Smooth muscle cell of the brain vasculature (primary cell): ENCODE data around the gene PCDHA7.
"Not testable (repeated sequence)": the region's sequence is repeated elsewhere in the genome, so short reads cannot be mapped to it uniquely, and the experiment has no call there.

Source experiments
- DNase-seq: peaks from one replicate; pipeline ENCODE4 v3.0.0-alpha.2; 2012; ENCODE audit warnings: low read depth, low spot score

Gene PCDHA7

DNA sequence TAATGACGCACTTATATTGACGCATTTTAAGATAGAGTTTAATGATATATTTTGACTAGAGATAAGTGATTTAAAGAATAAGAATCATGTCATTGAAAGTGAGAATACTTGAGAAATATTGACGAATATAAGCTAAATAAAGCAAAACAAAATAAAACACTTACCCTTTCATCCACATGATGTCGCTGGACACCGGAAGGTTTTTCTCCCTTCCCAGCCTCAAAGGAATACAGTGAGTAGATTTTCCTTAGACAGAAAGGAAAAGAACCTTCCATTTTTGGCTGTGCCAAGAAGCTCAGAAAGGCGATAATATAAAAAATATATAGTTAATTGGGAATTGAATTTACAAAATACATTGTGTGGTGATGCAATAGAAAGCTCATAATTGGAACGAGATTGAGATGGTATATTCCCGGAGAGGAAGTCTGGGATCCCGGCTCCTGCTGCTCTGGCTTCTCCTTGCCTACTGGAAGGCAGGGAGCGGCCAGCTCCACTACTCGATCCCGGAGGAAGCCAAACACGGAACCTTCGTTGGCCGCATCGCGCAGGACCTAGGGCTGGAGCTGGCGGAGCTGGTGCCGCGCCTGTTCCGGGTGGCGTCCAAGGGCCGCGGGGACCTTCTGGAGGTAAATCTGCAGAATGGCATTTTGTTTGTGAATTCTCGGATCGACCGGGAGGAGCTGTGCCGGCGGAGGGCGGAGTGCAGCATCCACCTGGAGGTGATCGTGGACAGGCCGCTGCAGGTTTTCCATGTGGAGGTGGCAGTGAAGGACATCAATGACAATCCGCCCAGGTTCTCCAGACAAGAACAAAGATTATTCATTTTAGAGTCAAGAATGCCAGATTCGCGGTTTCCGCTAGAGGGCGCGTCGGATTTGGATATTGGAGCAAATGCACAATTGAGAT is 12.4 kb upstream of the PCDHA7 start, which contains the start of gene PCDHA5:
Gene PCDHA5, plus strand, starts transcription at position 239 of the 906 bp plus-strand sequence.
- DNase-seq: no peak

DNA sequence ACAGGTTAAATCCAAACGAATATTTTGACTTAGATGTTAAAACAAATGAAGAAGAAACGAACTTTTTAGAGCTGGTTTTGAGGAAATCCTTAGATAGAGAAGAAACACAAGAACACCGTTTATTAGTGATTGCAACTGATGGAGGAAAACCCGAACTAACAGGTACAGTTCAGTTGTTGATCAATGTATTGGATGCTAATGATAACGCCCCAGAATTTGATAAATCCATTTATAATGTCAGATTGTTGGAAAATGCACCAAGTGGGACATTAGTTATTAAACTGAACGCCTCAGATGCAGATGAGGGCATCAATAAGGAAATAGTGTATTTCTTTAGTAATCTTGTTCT is 11.8 kb upstream of the PCDHA7 start:
- no peak for DNase-seq

DNA sequence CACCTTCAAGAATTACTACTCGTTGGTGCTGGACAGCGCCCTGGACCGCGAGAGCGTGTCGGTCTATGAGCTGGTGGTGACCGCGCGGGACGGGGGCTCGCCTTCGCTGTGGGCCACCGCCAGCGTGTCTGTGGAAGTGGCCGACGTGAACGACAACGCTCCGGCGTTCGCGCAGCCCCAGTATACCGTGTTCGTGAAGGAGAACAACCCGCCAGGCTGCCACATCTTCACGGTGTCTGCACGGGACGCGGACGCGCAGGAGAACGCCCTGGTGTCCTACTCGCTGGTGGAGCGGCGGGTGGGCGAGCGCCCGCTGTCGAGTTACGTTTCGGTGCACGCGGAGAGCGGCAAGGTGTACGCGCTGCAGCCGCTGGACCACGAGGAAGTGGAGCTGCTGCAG is 11.1 kb upstream of the PCDHA7 start:
- not testable (repeated sequence) for DNase-seq

DNA sequence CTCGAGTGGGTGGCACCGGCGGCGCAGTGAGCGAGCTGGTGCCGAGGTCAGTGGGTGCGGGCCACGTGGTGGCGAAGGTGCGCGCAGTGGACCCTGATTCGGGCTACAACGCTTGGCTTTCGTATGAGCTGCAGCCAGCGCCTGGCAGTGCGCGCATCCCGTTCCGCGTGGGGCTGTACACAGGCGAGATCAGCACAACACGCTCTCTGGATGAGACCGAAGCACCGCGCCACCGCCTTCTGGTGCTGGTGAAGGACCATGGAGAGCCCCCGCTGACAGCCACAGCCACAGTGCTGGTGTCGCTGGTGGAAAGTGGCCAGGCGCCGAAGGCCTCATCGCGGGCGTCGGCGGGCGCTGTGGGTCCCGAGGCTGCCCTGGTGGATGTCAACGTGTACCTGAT is 10.6 kb upstream of the PCDHA7 start:
- no peak for DNase-seq

DNA sequence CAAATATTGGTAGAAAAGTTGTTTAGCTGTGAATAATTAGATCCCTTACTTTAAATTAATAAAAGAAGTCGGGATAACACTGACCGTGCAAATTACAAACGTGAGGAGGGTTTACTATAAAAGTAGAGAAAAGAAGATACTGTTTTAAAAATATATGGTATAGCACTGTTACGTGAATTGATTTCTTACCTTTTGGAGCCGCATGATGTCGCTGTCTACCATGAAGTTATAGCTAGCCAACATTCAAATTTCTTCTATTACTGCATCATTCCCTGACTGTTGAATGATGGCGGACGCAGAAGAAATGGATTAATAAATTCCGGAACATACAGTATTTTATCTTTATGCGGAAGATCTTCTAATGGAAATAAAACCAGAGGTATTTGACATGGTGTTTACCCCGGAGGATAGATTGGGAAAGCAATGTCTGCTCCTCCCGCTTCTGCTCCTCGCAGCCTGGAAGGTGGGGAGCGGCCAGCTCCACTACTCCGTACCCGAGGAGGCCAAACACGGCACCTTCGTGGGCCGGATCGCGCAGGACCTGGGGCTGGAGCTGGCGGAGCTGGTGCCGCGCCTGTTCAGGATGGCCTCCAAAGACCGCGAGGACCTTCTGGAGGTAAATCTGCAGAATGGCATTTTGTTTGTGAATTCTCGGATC is 6.2 kb upstream of the PCDHA7 start, which contains the start of gene PCDHA6:
Gene PCDHA6, plus strand, starts transcription at position 257 of the 658 bp plus-strand sequence. Its CDS starts 132 bp downstream, at position 389.
- DNase-seq: no peak

DNA sequence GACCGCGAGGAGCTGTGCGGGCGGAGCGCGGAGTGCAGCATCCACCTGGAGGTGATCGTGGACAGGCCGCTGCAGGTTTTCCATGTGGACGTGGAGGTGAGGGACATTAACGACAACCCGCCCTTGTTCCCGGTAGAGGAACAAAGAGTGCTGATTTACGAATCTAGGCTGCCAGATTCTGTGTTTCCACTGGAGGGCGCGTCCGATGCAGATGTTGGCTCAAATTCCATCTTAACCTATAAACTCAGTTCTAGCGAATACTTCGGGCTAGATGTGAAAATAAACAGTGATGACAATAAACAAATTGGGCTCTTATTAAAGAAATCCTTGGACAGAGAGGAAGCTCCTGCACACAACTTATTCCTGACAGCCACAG is 5.7 kb upstream of the PCDHA7 start:
- no peak for DNase-seq

DNA sequence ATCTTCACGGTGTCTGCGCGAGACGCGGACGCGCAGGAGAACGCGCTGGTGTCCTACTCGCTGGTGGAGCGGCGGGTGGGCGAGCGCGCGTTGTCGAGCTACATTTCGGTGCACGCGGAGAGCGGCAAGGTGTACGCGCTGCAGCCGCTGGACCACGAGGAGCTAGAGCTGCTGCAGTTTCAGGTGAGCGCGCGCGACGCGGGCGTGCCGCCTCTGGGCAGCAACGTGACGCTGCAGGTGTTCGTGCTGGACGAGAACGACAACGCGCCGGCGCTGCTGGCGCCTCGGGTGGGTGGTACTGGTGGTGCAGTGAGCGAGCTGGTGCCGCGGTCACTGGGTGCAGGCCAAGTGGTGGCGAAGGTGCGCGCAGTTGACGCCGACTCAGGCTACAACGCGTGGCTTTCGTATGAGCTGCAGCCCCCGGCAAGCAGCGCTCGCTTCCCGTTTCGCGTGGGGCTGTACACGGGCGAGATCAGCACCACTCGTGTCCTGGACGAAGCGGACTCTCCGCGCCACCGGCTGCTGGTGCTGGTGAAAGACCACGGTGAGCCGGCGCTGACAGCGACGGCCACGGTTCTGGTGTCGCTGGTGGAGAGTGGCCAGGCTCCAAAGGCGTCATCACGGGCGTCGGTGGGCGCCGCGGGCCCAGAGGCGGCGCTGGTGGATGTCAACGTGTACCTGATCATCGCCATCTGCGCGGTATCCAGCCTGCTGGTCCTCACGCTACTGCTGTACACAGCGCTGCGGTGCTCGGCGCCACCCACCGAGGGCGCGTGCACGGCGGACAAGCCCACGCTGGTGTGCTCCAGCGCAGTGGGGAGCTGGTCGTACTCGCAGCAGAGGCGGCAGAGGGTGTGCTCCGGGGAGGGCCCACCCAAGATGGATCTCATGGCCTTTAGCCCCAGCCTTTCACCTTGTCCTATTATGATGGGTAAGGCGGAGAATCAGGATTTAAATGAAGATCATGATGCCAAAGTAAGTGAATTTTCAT is 4.3 kb upstream of the PCDHA7 start:
- not testable (repeated sequence) for DNase-seq

DNA sequence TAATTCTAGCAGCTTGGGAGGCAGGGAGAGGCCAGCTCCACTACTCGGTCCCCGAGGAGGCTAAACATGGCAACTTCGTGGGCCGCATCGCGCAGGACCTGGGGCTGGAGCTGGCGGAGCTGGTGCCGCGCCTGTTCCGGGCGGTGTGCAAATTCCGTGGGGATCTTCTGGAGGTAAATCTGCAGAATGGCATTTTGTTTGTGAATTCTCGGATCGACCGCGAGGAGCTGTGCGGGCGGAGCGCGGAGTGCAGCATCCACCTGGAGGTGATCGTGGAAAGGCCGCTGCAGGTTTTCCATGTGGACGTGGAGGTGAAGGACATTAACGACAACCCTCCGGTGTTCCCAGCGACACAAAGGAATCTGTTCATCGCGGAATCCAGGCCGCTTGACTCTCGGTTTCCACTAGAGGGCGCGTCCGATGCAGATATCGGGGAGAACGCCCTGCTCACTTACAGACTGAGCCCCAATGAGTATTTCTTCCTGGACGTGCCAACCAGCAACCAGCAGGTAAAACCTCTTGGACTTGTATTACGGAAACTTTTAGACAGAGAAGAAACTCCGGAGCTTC is 455 bp downstream of the PCDHA7 start:
- not testable (repeated sequence) for DNase-seq

DNA sequence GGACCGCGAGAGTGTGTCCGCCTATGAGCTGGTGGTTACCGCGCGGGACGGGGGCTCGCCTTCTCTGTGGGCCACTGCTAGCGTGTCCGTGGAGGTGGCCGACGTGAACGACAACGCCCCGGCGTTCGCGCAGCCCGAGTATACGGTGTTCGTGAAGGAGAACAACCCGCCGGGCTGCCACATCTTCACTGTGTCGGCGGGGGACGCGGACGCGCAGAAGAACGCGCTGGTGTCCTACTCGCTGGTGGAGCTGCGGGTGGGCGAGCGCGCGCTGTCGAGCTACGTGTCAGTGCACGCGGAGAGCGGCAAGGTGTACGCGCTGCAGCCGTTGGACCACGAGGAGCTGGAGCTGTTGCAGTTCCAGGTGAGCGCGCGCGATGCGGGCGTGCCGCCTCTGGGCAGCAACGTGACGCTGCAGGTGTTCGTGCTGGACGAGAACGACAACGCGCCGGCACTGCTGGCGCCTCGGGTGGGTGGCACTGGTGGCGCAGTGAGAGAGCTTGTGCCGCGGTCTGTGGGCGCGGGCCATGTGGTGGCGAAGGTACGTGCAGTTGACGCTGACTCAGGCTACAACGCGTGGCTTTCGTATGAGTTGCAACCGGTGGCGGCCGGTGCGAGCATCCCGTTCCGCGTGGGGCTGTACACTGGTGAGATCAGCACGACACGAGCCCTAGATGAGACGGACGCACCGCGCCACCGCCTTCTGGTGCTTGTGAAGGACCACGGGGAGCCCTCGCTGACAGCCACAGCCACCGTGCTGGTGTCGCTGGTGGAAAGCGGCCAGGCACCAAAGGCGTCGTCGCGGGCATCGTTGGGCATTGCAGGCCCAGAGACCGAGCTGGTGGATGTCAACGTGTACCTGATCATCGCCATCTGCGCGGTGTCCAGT is 1.8 kb downstream of the PCDHA7 start:
- DNase-seq: no peak

DNA sequence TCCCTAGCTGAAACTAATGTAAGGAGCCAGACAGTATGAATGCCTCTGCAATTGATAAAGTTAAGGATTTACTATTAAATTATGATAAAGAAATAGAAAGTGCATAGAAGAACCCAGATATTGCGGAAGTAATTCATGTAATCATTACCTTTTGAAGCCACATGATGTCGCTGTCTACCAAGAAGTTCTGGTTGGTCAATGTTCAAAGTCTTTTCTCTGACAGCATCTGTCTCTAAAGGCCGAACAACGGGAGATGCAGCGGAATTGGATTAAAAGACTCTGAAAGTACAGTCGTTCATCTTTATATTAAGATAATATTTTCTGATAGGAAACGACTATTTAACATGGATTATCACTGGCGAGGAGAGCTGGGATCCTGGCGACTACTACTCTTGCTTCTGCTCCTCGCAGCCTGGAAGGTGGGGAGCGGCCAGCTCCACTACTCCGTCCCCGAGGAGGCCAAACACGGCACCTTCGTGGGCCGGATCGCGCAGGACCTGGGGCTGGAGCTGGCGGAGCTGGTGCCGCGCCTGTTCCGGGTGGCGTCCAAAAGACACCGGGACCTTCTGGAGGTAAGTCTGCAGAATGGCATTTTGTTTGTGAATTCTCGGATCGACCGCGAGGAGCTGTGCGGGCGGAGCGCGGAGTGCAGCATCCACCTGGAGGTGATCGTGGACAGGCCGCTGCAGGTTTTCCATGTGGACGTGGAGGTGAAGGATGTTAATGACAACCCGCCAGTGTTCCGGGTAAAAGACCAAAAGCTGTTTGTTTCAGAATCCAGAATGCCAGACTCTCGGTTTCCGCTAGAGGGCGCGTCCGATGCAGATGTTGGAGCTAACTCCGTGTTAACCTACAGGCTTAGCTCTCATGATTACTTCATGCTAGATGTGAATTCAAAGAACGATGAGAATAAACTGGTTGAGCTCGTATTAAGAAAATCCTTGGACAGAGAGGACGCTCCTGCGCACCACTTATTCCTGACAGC is 7.2 kb downstream of the PCDHA7 start, which contains the start of gene PCDHA8:
Gene PCDHA8, plus strand, starts transcription at position 210 of the 985 bp plus-strand sequence. Its CDS starts 135 bp downstream, at position 345.
- DNase-seq: no peak

DNA sequence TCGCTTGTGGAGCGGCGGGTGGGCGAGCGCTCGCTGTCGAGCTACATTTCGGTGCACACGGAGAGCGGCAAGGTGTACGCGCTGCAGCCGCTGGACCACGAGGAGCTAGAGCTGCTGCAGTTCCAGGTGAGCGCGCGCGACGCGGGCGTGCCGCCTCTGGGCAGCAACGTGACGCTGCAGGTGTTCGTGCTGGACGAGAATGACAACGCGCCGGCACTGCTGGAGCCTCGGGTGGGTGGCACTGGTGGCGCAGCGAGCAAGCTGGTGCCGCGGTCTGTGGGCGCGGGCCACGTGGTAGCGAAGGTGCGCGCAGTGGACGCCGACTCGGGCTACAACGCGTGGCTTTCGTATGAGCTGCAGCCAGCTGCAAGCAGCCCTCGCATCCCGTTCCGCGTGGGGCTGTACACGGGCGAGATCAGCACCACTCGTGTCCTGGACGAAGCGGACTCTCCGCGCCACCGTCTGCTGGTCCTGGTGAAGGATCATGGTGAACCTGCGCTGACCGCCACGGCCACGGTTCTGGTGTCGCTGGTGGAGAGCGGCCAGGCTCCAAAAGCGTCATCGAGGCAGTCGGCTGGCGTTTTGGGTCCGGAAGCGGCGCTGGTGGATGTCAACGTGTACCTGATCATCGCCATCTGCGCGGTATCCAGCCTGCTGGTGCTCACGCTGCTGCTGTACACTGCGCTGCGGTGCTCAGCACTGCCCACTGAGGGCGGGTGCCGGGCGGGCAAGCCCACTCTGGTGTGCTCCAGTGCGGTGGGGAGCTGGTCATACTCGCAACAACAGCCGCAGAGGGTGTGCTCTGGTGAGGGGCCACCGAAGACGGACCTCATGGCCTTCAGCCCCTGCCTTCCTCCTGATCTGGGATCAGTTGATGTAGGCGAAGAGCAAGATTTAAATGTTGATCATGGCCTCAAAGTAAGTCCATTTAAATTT is 9.0 kb downstream of the PCDHA7 start:
- DNase-seq: no peak

DNA sequence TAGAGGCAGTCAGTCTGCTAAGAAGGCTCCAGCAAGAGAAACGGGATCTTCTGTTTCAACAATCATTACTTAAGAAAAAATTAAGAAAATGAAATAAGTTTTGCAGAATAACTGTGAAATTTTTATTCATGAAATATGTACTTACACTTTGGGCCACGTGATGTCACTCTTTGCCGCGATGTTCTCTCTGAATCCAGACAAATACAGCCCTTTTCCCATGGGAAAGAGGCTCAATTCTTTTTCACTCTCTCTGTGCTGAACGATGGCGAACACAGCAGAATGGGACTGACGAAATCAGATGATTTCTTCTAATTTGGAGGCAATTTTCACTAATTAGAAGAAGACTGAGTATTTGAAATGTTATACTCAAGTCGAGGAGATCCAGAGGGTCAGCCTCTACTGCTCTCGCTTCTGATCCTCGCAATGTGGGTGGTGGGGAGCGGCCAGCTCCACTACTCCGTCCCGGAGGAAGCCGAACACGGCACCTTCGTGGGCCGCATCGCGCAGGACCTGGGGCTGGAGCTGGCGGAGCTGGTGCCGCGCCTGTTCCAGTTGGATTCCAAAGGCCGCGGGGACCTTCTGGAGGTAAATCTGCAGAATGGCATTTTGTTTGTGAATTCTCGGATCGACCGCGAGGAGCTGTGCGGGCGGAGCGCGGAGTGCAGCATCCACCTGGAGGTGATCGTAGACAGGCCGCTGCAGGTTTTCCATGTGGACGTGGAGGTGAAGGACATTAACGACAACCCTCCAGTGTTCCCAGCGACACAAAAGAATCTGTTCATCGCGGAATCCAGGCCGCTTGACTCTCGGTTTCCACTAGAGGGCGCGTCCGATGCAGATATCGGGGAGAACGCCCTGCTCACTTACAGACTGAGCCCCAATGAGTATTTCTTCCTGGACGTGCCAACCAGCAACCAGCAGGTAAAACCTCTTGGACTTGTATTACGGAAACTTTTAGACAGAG is 14.4 kb downstream of the PCDHA7 start, which contains the start of gene PCDHA9:
Gene PCDHA9, plus strand, starts transcription at position 244 of the 964 bp plus-strand sequence. Its CDS starts 114 bp downstream, at position 358.
- not testable (repeated sequence) for DNase-seq

DNA sequence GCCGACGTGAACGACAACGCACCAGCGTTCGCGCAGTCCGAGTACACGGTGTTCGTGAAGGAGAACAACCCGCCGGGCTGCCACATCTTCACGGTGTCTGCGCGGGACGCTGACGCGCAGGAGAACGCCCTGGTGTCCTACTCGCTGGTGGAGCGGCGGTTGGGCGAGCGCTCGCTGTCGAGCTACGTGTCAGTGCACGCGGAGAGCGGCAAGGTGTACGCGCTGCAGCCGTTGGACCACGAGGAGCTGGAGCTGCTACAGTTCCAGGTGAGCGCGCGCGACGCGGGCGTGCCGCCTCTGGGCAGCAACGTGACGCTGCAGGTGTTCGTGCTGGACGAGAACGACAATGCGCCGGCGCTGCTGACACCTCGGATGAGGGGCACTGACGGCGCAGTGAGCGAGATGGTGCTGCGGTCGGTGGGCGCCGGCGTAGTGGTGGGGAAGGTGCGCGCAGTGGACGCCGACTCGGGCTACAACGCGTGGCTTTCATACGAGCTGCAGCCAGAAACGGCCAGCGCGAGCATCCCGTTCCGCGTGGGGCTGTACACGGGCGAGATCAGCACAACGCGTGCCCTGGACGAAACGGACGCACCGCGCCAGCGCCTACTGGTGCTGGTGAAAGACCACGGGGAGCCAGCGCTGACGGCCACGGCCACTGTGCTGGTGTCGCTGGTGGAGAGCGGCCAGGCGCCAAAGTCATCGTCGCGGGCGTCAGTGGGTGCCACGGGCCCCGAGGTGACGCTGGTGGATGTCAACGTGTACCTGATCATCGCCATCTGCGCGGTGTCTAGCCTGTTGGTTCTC is 16.0 kb downstream of the PCDHA7 start:
- DNase-seq: not testable (repeated sequence)

DNA sequence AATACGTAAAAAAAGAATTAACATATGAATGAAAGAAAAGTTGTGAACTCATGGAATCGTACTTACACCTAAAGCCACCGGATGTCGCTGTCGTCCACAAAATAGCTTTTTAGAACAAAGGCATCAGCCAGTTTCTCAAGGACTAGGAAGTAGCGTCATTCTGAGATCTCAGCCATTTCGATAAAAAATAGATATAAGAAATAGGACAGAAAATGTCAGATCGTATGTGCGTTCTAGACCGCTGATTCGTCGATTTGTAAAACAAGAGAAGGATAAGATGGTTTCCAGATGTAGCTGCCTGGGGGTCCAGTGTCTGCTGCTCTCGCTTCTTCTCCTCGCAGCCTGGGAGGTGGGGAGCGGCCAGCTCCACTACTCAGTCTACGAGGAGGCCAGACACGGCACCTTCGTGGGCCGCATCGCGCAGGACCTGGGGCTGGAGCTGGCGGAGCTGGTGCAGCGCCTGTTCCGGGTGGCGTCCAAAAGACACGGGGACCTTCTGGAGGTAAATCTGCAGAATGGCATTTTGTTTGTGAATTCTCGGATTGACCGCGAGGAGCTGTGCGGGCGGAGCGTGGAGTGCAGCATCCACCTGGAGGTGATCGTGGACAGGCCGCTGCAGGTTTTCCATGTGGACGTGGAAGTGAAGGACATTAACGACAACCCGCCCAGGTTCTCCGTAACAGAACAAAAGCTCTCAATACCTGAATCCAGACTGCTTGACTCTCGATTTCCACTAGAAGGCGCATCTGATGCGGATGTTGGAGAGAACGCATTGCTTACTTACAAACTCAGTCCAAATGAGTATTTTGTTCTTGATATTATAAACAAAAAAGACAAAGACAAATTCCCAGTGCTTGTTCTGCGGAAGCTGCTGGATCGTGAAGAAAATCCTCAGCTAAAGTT is 22.0 kb downstream of the PCDHA7 start, which contains the start of gene PCDHA10:
Gene PCDHA10, plus strand, starts transcription at position 126 of the 903 bp plus-strand sequence. Its CDS starts 152 bp downstream, at position 278.
- no peak for DNase-seq
